Suppressor macrophage treated with lipopolysaccharide for 1 hour (primary cell): Measurements from ENCODE around the gene EIF4G3.
"Not testable (repeated sequence)": the region's sequence is repeated elsewhere in the genome, so short reads cannot be mapped to it uniquely, and the experiment has no call there.

ENCODE experiments used
- DNase-seq, 3 donors: peaks; one replicate each; pipeline ENCODE4 v3.0.0-alpha.2; 2020 to 2022

EIF4G3 gene

DNA sequence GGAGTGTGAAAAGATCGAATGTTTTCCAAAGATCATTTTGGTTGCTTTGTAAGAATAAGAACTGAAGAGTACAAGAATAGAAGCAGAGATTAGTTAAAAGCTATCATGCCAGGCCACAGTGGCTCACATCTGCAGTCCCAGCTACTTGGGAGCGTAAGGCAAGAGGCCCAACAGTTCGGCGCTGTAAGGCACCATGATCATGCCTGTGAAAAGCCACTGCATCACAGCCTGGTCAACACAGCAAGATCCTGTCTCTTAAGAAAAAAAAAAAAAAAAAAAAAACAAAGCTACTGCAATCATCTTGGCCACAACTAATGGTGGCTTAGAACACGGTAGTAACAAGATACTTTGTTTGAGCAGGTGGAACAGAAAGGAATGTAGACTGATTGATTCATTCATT lies 116.2 kb downstream of the EIF4G3 start:
- DNase-seq: no peak

GRCh38 chr1:21059021-21059420 lies 117.7 kb downstream of the EIF4G3 start:
- no peak for DNase-seq

GRCh38 chr1:21058035-21058793 lies 118.5 kb downstream of the EIF4G3 start:
- no peak for DNase-seq

- not testable (repeated sequence) for DNase-seq
These were observed 123.3 kb downstream of the EIF4G3 start for GRCh38 chr1:21053189-21053928.

- DNase-seq: peak; percentile 25 to 39 (median 38)
These were observed 124.7 kb downstream of the EIF4G3 start for GRCh38 chr1:21052034-21052433.

DNA sequence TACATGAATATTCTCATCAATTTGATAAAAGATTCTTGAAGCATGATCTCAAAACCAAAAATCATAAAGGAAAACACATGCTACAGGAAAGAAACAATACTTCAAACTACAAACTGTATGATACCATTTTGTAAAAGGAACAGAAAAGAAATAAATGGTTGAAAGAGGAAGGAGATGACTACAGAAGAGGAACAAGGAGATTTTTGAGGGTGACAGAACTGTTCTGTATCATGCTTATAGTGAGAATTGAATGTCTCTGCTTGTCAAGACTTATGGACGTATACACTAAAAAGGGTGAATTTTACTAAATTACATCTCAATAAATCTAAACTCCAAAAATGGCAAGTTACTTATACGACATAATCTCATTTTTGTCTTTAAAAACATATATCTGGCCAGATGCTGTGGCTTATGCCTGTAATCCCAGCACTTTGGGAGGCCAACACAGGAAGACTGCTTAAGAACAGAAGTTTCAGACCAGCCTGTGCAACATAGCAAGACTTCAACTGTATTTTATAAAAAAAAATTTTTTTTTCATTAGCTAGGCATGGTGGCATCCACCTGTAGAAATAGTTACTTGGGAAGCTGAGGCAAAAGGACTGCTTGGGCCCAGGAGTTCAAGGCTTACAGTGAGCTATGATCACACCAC lies 125.4 kb downstream of the EIF4G3 start:
- peak; percentile 16 to 39 (median 35) for DNase-seq

- no peak for DNase-seq
These were observed 126.7 kb downstream of the EIF4G3 start for GRCh38 chr1:21050031-21050430.

DNA sequence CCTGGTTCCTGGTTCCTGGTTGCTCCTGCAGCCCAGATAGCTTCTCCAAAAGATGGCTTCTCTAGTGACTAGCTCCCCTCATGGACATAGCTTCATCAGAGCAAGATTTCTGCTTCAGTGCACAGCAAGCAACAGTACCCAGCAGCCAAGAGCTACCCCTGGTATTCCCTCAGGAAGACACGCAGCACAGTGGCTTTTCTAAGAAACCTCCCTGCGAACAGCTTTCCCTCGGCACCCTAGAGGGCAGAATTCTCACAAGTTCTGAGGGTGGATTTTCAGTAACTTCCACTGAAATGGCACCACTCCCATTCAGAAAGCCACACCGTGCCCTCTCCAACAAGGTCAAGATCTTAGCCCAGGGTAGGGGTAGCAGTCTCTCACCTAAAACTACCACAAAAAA lies 128.2 kb downstream of the EIF4G3 start:
- no peak for DNase-seq

GRCh38 chr1:21046132-21046531 lies 130.6 kb downstream of the EIF4G3 start:
- DNase-seq: no peak

- DNase-seq: no peak
These were observed 131.3 kb downstream of the EIF4G3 start for GRCh38 chr1:21045351-21045750.

- DNase-seq: peak in 1 of 3 donors; percentile 17
These were observed 133.6 kb downstream of the EIF4G3 start for GRCh38 chr1:21042929-21043605.

DNA sequence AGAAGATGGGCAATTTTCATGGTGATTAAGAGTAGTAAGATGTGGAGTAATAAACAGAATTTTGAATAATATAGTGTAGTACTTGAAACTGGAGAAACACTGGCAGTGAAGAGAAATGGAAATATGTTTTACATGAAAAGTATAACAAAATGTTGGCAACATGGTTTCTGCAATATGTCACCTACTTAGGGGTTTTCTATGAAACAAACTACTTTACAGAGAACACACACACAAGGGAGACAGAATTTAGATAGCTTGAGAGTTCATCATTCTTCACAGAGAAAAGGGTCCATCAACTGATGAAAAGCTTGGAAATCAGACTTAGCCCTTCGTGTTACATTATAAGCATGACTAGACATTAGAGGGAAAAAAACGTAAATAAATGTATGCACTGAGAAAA lies 135.2 kb downstream of the EIF4G3 start:
- no peak for DNase-seq

GRCh38 chr1:21037091-21037490 lies 139.6 kb downstream of the EIF4G3 start:
- no peak for DNase-seq

- DNase-seq: no peak
These were observed 140.9 kb downstream of the EIF4G3 start for GRCh38 chr1:21035794-21036193.

GRCh38 chr1:21034725-21035628 lies 141.7 kb downstream of the EIF4G3 start:
- no peak for DNase-seq

DNA sequence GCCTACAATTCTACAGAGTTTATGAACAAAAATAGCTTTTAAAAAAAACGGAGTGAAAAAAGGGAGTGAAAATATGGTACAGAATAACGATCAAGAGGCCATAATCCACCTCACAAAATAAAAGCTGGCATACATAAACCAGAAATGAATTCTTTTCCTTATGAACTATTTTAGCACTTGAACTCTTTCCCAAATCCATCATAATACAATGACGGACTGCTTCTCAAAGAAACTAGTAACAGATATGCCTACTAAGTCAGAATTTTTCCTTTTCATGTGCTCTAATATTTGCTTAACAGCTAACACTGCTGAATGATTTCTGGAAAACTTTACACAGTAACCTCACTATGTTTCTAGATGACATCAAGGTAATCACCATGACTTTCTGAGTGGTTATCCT lies 144.0 kb downstream of the EIF4G3 start:
- no peak for DNase-seq

GRCh38 chr1:21030181-21030580 lies 146.5 kb downstream of the EIF4G3 start:
- DNase-seq: no peak

DNA sequence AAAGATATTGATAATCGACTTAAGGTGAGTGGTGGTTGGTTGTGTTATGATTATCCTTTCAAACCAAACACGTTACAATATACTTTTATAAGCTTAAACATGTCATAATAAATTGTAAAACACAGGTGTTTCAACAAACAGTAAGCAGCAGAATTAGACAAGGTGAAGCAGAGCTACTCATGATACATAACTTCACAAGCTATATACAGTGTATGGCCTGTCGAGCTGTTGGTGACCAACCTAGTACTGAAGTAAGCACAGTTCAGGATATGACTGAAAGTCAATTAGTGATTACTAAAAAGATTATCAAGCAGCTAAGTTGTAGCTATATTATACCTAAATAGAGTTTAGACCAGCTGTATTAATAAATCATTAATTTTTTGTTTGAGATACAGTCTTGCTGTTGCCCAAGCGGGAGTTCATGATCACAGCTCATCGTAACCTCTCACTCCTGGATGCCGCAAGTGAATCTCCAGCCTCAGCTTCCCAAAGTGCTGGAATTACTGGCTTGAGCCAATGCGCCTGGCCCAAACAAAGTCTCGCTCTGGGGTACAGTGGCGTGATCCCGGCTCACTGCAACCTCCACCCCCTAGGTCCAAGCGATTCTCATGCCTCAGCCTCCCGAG lies 148.1 kb downstream of the EIF4G3 start:
- no peak for DNase-seq

DNA sequence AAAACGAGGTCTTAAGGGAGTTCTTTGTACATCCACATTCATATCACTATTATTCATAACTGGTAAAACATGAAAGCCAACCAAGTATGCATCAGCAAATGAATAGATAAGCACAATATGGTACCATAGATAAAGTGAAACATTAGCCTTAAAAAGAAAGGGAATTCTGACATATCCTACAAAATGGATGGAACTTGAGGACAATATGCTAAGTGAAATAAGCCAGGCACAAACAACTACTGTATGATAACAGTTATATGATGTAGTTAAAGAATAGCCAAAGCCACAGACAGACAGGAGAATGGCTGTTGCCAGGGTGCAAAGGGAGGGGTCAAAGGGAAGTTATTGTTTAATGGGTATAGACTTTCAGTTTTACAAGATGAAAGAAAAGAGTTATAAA lies 148.9 kb downstream of the EIF4G3 start:
- no peak for DNase-seq

DNA sequence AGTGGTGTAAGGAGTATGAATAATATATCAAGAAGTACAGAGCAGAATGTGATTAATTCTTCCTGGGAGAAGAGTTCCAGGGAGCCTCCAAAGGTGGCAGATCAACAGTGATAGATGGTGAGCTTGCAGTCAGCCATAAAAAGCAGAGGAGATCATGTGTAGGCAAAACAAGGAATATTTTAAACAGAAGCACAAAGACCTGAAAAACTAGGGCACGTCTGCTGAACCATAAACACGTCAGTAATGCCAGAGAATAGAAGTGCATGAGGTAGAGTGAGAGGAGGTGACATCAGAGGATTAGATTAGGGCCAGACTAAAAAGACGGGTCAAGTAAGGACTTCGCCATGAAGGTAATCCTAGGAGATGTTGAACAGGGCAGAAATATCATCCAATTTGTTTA lies 151.8 kb downstream of the EIF4G3 start:
- no peak for DNase-seq

- DNase-seq: not testable (repeated sequence)
These were observed 152.4 kb downstream of the EIF4G3 start for GRCh38 chr1:21024136-21024896.
